SK-N-SH treated with all-trans-retinoic acid at 6 μM for 48 hours (cell line): ENCODE data around the gene GPR183.

Source experiments
- ARNTL ChIP-seq: fragments of 450-650 bp; formaldehyde crosslinking; IDR thresholded peaks from 2 replicates; pipeline ENCODE4 v1.5.0; 2020; ENCODE audit warnings: low read depth, mild to moderate bottlenecking, moderate library complexity, borderline replicate concordance
- BACH2 ChIP-seq: fragments of 250-450 bp; sonication (Bioruptor Pico); IDR thresholded peaks from 2 replicates; pipeline ENCODE4 v1.9.0; 2021; ENCODE audit warnings: mild to moderate bottlenecking, borderline replicate concordance
- CREB5 ChIP-seq: fragments of 250-450 bp; sonication (Bioruptor Pico); IDR thresholded peaks from 2 replicates; pipeline ENCODE4 v1.5.1; 2020; ENCODE audit warnings: low read depth, mild to moderate bottlenecking, moderate library complexity
- CSDC2 ChIP-seq: fragments of 250-450 bp; sonication (Bioruptor Pico); IDR thresholded peaks from 2 replicates; pipeline ENCODE4 v1.5.0; 2020; ENCODE audit warnings: mild to moderate bottlenecking, moderate library complexity
- ESRRG ChIP-seq: fragments of 250-450 bp; sonication (Bioruptor Pico); IDR thresholded peaks from 2 replicates; pipeline ENCODE4 v1.6.1; 2021; ENCODE audit warnings: mild to moderate bottlenecking
- PATZ1 ChIP-seq: fragments of 250-450 bp; sonication (Bioruptor Pico); IDR thresholded peaks from 2 replicates; pipeline ENCODE4 v1.8.0; 2020; ENCODE audit warnings: mild to moderate bottlenecking, moderate library complexity, borderline replicate concordance
- PPARA ChIP-seq: fragments of 250-450 bp; sonication (Bioruptor Pico); IDR thresholded peaks from 2 replicates; pipeline ENCODE4 v1.5.0; 2020; ENCODE audit warnings: mild to moderate bottlenecking, borderline replicate concordance
- TOX ChIP-seq: fragments of 250-450 bp; sonication (Bioruptor Pico); IDR thresholded peaks from 2 replicates; pipeline ENCODE4 v1.8.0; 2021; ENCODE audit warnings: mild to moderate bottlenecking, moderate library complexity, borderline replicate concordance
- TSHZ2 ChIP-seq: fragments of 250-450 bp; sonication (Bioruptor Pico); IDR thresholded peaks from 2 replicates; pipeline ENCODE4 v1.5.0; 2020; ENCODE audit warnings: mild to moderate bottlenecking, moderate library complexity
- ZC3H10 ChIP-seq: fragments of 250-450 bp; sonication (Bioruptor Pico); IDR thresholded peaks from 2 replicates; pipeline ENCODE4 v1.5.1; 2021; ENCODE audit warnings: mild to moderate bottlenecking, moderate library complexity
- ZFP3 ChIP-seq: fragments of 250-450 bp; sonication (Bioruptor Pico); IDR thresholded peaks from 2 replicates; pipeline ENCODE4 v1.5.0; 2020; ENCODE audit warnings: mild to moderate bottlenecking, moderate library complexity
- ZFP30 ChIP-seq: fragments of 450-650 bp; formaldehyde crosslinking; IDR thresholded peaks from 2 replicates; pipeline ENCODE4 v1.5.0; 2022; ENCODE audit warnings: mild to moderate bottlenecking, moderate library complexity
- ZNF8 ChIP-seq: fragments of 450-650 bp; formaldehyde crosslinking; IDR thresholded peaks from 2 replicates; pipeline ENCODE4 v1.5.0; 2020; ENCODE audit warnings: mild to moderate bottlenecking, moderate library complexity

GRCh38 chr13:99335087-99335486 lies 27.9 kb upstream of the GPR183 start:
- no peak for TF ChIP-seq ZFP3 (CRISPR knock-in tag)
- TF ChIP-seq PATZ1, result no peak
- TF ChIP-seq ESRRG, result no peak
- no peak for TF ChIP-seq CSDC2
- no peak for TF ChIP-seq TSHZ2 (CRISPR knock-in tag)
- no peak for TF ChIP-seq ZNF8
- no peak for TF ChIP-seq ZFP30
- no peak for TF ChIP-seq BACH2 (CRISPR knock-in tag)
- no peak for TF ChIP-seq TOX
- no peak for TF ChIP-seq CREB5 (CRISPR knock-in tag)
- TF ChIP-seq ARNTL (CRISPR knock-in tag), result no peak
- no peak for TF ChIP-seq ZC3H10
- no peak for TF ChIP-seq PPARA (CRISPR knock-in tag)
